ENCODE data around the gene RTL1. TPM values are rescaled to one million over a fixed set of nuclear protein-coding genes. Genes with fewer than 3 reads are reported as not detected.
A peak's percentile ranks its signal among the peaks of the same experiment; 100 is the strongest.

RTL1 gene
- total and polyA plus RNA-seq, 2 of the 13 experiments (the other 11 are each of a cell fraction or from before 2014, with no cell fraction given), result not detected

DNA sequence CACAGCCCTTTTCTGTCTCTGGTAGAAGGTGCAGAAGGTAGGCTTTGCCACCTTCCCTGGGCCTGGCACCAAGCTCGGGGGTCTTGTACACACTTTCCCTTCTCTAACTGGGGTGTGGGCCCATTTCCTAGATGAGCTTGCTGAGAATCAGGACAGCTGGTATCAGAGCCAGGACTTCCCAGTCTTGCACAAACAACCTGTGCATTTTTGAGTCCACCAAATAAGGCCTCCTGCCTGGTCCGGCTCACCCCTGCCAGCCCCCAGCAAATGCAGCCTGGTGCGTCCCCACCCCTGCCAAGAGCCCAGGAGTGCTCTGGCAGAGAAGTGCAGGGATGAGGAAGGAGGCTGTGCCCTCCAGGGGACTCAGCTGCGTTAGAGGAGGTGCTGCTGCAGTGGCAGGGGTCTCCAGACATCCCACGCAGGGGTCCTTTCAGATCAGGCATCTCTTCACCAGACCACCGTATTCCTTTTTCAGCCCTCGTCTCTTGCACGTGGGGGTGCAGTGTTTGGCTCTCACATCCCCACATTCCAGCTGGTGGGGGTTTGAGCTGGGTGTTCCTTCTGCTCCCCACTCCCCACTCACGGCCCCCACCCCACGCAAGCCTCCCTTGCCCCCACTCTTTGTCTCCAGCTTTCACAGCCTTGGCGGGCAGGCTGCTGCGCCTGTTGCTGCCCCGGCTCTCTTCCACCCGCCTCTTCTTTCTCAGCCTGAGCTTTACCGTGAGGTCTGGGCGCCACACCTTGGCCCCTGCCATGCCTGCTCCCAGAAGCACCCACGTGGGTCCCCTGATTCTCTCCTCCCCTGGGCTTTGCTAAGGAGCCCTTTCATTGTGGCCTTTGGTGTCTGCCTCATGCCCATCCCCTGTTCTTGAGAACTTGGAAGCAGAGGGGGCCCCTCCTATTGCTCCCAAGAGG lies 45.3 kb downstream of the RTL1 start:
- Histone ChIP-seq H4K20me1 (ENCODE audit: insufficient read depth, low read length) (no peaks in the 10 kb centered on the region), H3K79me2 (ENCODE audit: insufficient read depth, low read length) (no peaks in the 10 kb centered on the region), H3K27ac (ENCODE audit: extremely low read length, insufficient read depth, low read length) (no peak overlapping the region), H3K4me1 (ENCODE audit: insufficient read depth, low read length) (peaks cover 62% of the 10 kb centered on the region), H3K4me3 (replicated peaks in 1 of 3; ENCODE audit: insufficient read depth in 1 of 3, low read depth in 2 of 3, low read length in 3 of 3) (no peak overlapping the region), H3K9me3 (ENCODE audit: low read length) (no peaks in the 10 kb centered on the region), H3K27me3 (ENCODE audit: control insufficient read depth in 1 of 2, insufficient read depth in 2 of 2, low read length in 2 of 2) (peaks cover 8 to 35% of the 10 kb centered on the region in 2 experiments; a peak in 4 of 5 replicates), H2AFZ (ENCODE audit: low read length) (no peak overlapping the region), H3K9ac (ENCODE audit: insufficient read depth, low read depth, low read length) (no peak overlapping the region), H3K4me2 (ENCODE audit: low read depth, low read length) (no peak overlapping the region), H3K36me3 (replicated peaks in 1 of 2; ENCODE audit: control insufficient read depth in 1 of 2, insufficient read depth in 2 of 2, low read length in 2 of 2) (no peaks in the 10 kb centered on the region)
- FAIRE-seq (no peak), DNase-seq (ENCODE audit: low spot score) (no peak), ATAC-seq (peak; percentile 38; the same call in 1 of the 3 replicates)
- WGBS (ENCODE audit: low lambda C conversion rate), result 55% methylated on average over 17 of the region's 17 CpGs
- CTCF ChIA-PET (ENCODE audit: low intra/inter-chr PET ratio, low total read pairs), result no interaction called here
- POLR2A ChIA-PET, result no interaction called here
- BruUV-seq (replicated peaks), result no TSS peak
- intact Hi-C loops (cut with micrococcal nuclease; ENCODE audit: unreplicated experiment), result no loop called here
- in situ Hi-C loops (cut with HindIII; ENCODE audit: extremely low pct_ligation_motif_present, low pct_unique_long_range_greater_than_20kb), result no loop called here
- TF ChIP-seq, protein P1, sequence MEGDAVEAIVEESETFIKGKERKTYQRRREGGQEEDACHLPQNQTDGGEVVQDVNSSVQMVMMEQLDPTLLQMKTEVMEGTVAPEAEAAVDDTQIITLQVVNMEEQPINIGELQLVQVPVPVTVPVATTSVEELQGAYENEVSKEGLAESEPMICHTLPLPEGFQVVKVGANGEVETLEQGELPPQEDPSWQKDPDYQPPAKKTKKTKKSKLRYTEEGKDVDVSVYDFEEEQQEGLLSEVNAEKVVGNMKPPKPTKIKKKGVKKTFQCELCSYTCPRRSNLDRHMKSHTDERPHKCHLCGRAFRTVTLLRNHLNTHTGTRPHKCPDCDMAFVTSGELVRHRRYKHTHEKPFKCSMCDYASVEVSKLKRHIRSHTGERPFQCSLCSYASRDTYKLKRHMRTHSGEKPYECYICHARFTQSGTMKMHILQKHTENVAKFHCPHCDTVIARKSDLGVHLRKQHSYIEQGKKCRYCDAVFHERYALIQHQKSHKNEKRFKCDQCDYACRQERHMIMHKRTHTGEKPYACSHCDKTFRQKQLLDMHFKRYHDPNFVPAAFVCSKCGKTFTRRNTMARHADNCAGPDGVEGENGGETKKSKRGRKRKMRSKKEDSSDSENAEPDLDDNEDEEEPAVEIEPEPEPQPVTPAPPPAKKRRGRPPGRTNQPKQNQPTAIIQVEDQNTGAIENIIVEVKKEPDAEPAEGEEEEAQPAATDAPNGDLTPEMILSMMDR (CRISPR knock-in tag; IDR thresholded peaks at IDR 0.05), result peak; percentile 47; the same call in 1 of the 2 replicates
- TF ChIP-seq, protein P2, sequence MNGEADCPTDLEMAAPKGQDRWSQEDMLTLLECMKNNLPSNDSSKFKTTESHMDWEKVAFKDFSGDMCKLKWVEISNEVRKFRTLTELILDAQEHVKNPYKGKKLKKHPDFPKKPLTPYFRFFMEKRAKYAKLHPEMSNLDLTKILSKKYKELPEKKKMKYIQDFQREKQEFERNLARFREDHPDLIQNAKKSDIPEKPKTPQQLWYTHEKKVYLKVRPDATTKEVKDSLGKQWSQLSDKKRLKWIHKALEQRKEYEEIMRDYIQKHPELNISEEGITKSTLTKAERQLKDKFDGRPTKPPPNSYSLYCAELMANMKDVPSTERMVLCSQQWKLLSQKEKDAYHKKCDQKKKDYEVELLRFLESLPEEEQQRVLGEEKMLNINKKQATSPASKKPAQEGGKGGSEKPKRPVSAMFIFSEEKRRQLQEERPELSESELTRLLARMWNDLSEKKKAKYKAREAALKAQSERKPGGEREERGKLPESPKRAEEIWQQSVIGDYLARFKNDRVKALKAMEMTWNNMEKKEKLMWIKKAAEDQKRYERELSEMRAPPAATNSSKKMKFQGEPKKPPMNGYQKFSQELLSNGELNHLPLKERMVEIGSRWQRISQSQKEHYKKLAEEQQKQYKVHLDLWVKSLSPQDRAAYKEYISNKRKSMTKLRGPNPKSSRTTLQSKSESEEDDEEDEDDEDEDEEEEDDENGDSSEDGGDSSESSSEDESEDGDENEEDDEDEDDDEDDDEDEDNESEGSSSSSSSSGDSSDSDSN (CRISPR knock-in tag; IDR thresholded peaks at IDR 0.05), result no peak
- TF ChIP-seq ZNF101 (CRISPR knock-in tag; IDR thresholded peaks at IDR 0.05; ENCODE audit: borderline replicate concordance, low read depth) (no peak), STAG1 (CRISPR knock-in tag; IDR thresholded peaks at IDR 0.05) (0 out of 2 replicates have a peak, but pooled peaks have one; percentile 28), NCOA2 (CRISPR knock-in tag; IDR thresholded peaks at IDR 0.05) (no peak), ZNF564 (CRISPR knock-in tag; IDR thresholded peaks at IDR 0.05) (no peak), FOXA3 (CRISPR knock-in tag; IDR thresholded peaks at IDR 0.05) (no peak), ZNF251 (CRISPR knock-in tag; IDR thresholded peaks at IDR 0.05) (no peak), ZNF24 (IDR thresholded peaks at IDR 0.05) (no peak), BHLHE40 (IDR thresholded peaks at IDR 0.05; ENCODE audit: low read length) (no peak), HNRNPLL (IDR thresholded peaks at IDR 0.05; ENCODE audit: low read depth, low read length, poor library complexity, severe bottlenecking) (no peak), ZNF629 (CRISPR knock-in tag; conservative IDR thresholded peaks at IDR 0.05) (peak; percentile 39; the same call in 1 of the 2 replicates), SMARCC2 (IDR thresholded peaks at IDR 0.05) (no peak)
- TF ChIP-seq, protein P3, sequence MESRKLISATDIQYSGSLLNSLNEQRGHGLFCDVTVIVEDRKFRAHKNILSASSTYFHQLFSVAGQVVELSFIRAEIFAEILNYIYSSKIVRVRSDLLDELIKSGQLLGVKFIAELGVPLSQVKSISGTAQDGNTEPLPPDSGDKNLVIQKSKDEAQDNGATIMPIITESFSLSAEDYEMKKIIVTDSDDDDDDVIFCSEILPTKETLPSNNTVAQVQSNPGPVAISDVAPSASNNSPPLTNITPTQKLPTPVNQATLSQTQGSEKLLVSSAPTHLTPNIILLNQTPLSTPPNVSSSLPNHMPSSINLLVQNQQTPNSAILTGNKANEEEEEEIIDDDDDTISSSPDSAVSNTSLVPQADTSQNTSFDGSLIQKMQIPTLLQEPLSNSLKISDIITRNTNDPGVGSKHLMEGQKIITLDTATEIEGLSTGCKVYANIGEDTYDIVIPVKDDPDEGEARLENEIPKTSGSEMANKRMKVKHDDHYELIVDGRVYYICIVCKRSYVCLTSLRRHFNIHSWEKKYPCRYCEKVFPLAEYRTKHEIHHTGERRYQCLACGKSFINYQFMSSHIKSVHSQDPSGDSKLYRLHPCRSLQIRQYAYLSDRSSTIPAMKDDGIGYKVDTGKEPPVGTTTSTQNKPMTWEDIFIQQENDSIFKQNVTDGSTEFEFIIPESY (CRISPR knock-in tag; IDR thresholded peaks at IDR 0.05), result 0 out of 2 replicates have a peak, but pooled peaks have one; percentile 31
- TF ChIP-seq, protein P4, sequence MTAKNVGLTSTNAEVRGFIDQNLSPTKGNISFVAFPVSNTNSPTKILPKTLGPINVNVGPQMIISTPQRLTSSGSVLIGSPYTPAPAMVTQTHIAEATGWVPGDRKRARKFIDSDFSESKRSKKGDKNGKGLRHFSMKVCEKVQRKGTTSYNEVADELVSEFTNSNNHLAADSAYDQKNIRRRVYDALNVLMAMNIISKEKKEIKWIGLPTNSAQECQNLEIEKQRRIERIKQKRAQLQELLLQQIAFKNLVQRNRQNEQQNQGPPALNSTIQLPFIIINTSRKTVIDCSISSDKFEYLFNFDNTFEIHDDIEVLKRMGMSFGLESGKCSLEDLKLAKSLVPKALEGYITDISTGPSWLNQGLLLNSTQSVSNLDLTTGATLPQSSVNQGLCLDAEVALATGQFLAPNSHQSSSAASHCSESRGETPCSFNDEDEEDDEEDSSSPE (CRISPR knock-in tag; IDR thresholded peaks at IDR 0.05), result no peak
